ENCODE measurements around the gene UBA6.

GRCh38 chr4:67702166-67702565 is 1.2 kb upstream of the UBA6 start:
- TF ChIP-seq SUZ12 (IDR thresholded peaks at IDR 0.05) (no peak), BHLHE40 (IDR thresholded peaks at IDR 0.05; ENCODE audit: borderline replicate concordance) (no peak), FOXM1 (IDR thresholded peaks at IDR 0.05; ENCODE audit: borderline replicate concordance) (no peak), FOXA1 (IDR thresholded peaks at IDR 0.05) (no peak), L3MBTL2 (conservative IDR thresholded peaks at IDR 0.05) (no peak), ELF4 (IDR thresholded peaks at IDR 0.05) (no peak), ARNT (IDR thresholded peaks at IDR 0.05) (no peak), CTBP1 (IDR thresholded peaks at IDR 0.05; ENCODE audit: borderline replicate concordance) (no peak), ZNF384 (IDR thresholded peaks at IDR 0.05) (no peak)

Data from HEK293T (cell line).